Urothelium cell line (cell line): ENCODE results near the gene HM13.
"Not testable (repeated sequence)": the region's sequence is repeated elsewhere in the genome, so short reads cannot be mapped to it uniquely, and the experiment has no call there.

ENCODE experiments used
- DNase-seq: peaks from one replicate; pipeline ENCODE4 v3.0.0; 2011; ENCODE audit warnings: low spot score, mixed read lengths
- FAIRE-seq: peaks from 2 replicates; lab custom pipeline; 2011; peaks lifted over from hg19 to GRCh38; lab: Jason Lieb, UNC

The HM13 gene

GRCh38 chr20:31514154-31515071 lies at the start of gene HM13:
HM13 (plus strand) TSS chr20:31514442; CDS start chr20:31514552, 110 bp downstream.
- DNase-seq, result peak; percentile 98
- FAIRE-seq, result peak; percentile 98

- FAIRE-seq, DNase-seq: not testable (repeated sequence)
Measured at GRCh38 chr20:31470946-31471345, 43.3 kb upstream of the HM13 start.

- no peak for FAIRE-seq
- no peak for DNase-seq
Measured at GRCh38 chr20:31472395-31473330, 41.6 kb upstream of the HM13 start.

DNA sequence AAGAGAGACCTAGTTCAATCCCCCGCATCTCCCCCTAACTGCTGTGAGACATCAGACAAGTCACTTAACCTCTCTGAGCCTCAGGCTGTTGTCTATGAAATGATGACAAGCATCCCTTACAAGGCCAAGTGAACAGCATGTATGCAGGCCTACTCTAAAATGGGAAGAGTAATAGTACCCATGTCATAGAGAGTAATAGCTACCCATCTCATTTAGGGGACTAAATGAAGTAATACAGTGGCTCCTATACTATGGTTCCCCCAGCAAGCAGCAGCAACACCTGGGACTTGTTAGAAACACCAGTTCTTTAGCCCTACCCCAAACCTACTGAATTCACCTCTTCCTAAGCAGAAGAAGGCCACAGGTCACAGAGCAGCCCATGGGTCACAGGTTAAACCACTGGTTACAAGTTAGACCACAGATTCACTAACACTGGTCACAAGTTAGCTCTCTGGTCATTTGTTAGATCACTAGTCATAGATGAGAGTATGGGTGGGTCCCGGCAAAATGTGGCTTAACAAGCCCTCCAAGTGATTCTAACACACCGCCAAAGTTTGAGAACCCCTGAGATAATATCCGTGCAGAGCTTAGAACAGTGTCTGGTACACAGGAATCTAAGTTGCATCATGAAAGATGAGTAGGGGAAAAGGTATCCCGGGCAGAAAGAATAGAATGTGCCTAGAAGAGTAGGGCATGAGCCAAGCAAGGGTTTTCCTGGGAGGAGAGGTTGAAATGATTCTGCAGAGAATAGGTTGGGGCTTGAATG lies 40.7 kb upstream of the HM13 start:
- FAIRE-seq (no peak), DNase-seq (no peak)

DNA sequence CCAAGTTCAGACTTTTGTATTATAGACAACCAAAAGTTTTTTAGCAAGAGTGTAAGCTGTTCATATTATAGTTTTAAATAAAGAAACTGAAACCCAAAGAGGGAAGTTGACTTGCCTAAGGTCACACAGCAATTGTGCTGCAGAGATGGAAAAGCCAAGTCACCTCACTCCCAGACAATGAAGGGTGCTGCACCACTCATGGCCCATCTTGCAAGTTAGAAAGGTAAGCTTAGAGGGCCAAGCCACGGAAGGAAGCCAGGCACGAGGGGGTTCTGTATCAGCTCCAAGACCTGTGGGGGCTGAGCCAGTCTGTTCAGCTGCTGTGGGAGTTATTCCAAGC lies 40.2 kb upstream of the HM13 start:
- DNase-seq, result no peak
- no peak for FAIRE-seq

GRCh38 chr20:31474758-31475427 lies 39.3 kb upstream of the HM13 start, which contains the start of the genes DEFB124 and REM1:
DEFB124 (minus strand) TSS chr20:31475127; CDS start chr20:31473013, 2,114 bp downstream.
REM1 (plus strand) TSS chr20:31475288; CDS start chr20:31476446, 1,158 bp downstream.
- DNase-seq (no peak), FAIRE-seq (no peak)

DNA sequence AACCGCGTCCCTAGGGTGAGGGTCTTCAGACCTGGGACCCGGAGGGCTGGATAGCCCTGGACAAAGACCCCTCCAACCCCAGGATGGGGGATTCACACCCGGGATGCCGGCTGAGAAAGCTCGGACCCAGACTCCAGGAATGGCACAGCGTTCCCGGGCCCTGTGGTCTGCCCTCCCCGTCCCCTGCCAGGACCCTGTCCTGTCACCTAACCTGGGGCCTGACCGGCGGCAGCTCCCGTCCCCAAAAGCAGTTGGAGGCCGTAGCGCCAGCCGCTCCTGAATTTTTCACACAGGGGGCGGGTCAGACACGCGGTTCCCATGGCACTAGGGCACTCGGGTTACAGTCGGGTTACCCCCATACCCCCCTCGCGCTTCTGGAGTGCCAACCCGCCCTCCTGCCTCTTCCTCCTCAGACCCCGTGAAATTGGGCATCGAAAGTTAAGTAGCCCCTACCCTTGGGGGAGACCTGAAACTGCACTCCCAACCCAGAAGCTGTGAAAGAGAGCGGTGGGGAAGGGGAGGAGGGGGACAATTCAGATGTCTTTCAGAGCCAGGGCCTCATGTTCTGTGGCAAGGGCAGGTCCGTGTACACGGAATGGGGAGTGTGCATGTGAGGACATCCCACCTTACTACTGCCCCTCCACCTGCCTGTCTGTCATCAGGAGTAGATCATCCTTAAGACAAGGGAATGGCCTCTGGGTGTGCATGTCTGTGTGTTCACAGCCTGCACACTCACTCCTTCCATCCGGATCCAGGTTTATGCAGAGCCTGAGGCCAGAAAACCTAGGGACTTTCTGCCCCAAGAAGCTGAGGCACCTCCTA lies 38.6 kb upstream of the HM13 start:
- DNase-seq, result no peak
- no peak for FAIRE-seq

- FAIRE-seq, result no peak
- no peak for DNase-seq
Measured at GRCh38 chr20:31476294-31476585, 38.0 kb upstream of the HM13 start.

- DNase-seq, result no peak
- no peak for FAIRE-seq
Measured at GRCh38 chr20:31476643-31477215, 37.5 kb upstream of the HM13 start.

GRCh38 chr20:31484001-31484400 lies 30.2 kb upstream of the HM13 start:
- DNase-seq (no peak), FAIRE-seq (no peak)

DNA sequence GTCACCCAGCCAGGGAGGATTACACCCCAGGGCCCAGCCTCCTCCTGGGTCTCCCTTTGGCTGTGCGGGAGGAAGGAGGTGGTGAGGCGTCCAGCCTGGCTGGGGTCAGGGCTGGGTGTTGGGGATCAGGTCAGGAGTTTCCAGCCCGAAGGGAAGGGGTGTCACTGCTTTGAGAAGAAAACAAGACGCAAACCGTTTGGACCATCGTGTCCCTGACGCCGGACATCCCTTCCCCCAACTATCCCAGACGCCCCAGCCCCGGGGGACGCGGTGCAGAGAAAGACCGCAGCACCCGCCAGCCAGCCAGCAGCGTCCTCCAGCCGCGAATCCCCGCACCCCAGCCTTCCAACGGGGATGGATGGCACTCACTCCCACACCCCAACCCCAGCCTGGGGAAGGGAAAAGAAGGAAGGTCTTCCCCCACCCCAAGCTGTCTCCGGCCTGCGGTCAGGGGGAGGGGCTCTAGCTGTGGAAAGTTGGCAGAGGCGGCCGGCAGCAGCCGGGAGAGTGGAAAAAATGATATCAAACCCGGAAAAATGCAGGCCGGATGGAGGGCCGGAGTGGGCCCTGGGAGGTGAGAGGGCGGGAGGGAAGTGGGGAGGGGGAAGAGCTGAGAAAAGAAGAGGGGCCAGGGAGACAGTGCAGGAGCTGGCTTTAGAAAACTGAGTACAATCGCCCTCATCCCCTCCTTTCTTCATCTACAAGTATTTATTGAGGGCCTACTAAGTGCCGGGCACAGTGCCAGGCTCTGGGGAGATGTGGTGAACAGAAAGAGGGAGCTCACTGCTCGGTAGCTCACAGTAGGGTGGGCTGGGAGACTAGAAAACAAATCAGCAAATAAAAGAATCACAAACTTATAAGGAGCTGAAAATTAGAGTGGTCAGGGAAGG lies 28.5 kb upstream of the HM13 start:
- DNase-seq, result peak; percentile 90
- no peak for FAIRE-seq

DNA sequence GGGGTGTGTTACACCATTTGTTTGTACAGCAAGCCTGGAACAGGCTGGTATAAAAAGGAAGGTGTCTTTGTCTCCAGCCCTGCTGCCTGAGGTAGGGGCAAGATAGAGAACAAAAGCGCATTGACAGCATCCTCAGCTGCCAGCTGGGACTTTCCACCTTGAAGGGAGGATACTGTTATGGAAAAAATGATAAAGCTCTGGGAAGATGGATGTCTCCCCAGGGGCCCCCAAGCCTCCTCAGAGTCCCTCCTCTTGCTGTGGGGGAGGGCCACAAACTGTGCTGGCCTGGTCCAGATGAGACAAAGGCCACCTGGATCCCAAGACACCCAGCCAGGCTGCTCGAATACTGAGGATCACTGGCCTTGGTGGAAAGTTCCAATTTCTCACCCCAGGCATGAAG lies 26.1 kb upstream of the HM13 start:
- DNase-seq (no peak), FAIRE-seq (no peak)

GRCh38 chr20:31489152-31489551 lies 25.1 kb upstream of the HM13 start:
- DNase-seq (no peak), FAIRE-seq (no peak)

GRCh38 chr20:31490752-31491151 lies 23.5 kb upstream of the HM13 start:
- no peak for DNase-seq
- FAIRE-seq, result no peak

- no peak for FAIRE-seq
- no peak for DNase-seq
Measured at GRCh38 chr20:31494131-31494530, 20.1 kb upstream of the HM13 start.

DNA sequence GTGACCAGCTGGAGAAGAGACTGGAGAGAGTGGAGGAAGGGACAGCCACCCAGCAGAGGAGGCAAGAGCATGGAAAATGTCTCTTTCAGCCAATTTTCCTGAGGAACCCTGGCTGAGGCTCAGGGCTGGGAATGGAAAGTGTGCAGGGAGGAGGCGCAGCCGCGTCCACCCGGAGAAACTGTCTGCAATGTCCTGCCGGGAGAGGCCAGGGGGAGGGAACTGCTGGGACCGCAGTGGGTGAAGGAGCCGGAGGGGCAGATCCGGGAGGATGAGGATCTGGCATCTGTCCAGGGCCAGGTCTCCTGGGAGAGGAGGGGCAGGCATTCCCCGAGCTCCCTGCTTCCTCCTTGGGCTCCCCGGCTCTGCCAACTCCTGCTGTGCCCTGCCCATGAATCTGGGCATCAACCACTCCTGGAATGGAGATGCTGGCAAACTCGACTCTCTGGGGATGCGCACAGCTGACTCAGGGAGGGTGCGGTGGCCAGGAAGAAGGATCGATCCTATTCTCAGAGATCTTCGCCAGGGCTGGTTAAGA lies 17.4 kb upstream of the HM13 start:
- DNase-seq (peak; percentile 73), FAIRE-seq (peak; percentile 50)

GRCh38 chr20:31497838-31498540 lies 16.3 kb upstream of the HM13 start:
- DNase-seq, result no peak
- no peak for FAIRE-seq
